Hepatocyte (in vitro differentiated cells): ENCODE measurements around the gene MPG. TPM values are rescaled to one million over a fixed set of nuclear protein-coding genes. Genes with fewer than 3 reads are reported as not detected.
A peak's percentile ranks its signal among the peaks of the same experiment; 100 is the strongest.

Experiments
- DNase-seq: peaks from one replicate; pipeline ENCODE4 v3.0.0-alpha.2; 2016; ENCODE audit warnings: low spot score
- H2AFZ ChIP-seq: fragments of 200-600 bp; sonication (generic); 2 replicates; pipeline ENCODE4 v1.6.0; 2016; ENCODE audit warnings: antibody characterized with exemption, mild to moderate bottlenecking
- H3K27ac ChIP-seq: fragments of 200-600 bp; sonication (generic); 2 replicates; pipeline ENCODE4 v1.5.1; 2016; ENCODE audit warnings: mild to moderate bottlenecking
- H3K27me3 ChIP-seq: fragments of 200-600 bp; sonication (generic); 2 replicates; pipeline ENCODE4 v1.6.1; 2016
- H3K36me3 ChIP-seq: fragments of 200-600 bp; sonication (generic); replicated peaks from 2 replicates; pipeline ENCODE4 v1.5.1; 2016; ENCODE audit warnings: low read depth; ENCODE audit not compliant: insufficient read depth
- H3K4me1 ChIP-seq: fragments of 200-600 bp; sonication (generic); 2 replicates; pipeline ENCODE4 v1.5.1; 2016; ENCODE audit warnings: mild to moderate bottlenecking, moderate library complexity; ENCODE audit not compliant: insufficient read depth
- H3K4me2 ChIP-seq: fragments of 200-600 bp; sonication (generic); 2 replicates; pipeline ENCODE4 v1.6.0; 2016
- H3K4me3 ChIP-seq: fragments of 200-600 bp; sonication (generic); 2 replicates; pipeline ENCODE4 v1.5.1; 2016; ENCODE audit warnings: mild to moderate bottlenecking
- H3K79me2 ChIP-seq: fragments of 200-600 bp; sonication (generic); 2 replicates; pipeline ENCODE4 v1.6.0; 2017; ENCODE audit warnings: mild to moderate bottlenecking
- H3K9me2 ChIP-seq: fragments of 200-600 bp; sonication (generic); replicated peaks from 2 replicates; pipeline ENCODE4 v1.6.0; 2017; ENCODE audit warnings: mild to moderate bottlenecking; ENCODE audit not compliant: insufficient read depth
- H3K9me3 ChIP-seq: fragments of 200-600 bp; sonication (generic); 2 replicates; pipeline ENCODE4 v1.5.1; 2016; ENCODE audit warnings: low read depth, mild to moderate bottlenecking
- H4K20me1 ChIP-seq: fragments of 200-600 bp; sonication (generic); 2 replicates; pipeline ENCODE4 v1.6.0; 2016; ENCODE audit warnings: mild to moderate bottlenecking; ENCODE audit not compliant: insufficient read depth, poor library complexity, severe bottlenecking
- CTCF ChIP-seq: fragments of 200-600 bp; sonication (generic); IDR thresholded peaks from 2 replicates; pipeline ENCODE4 v1.5.1; 2016; ENCODE audit warnings: antibody characterized with exemption, mild to moderate bottlenecking; ENCODE audit not compliant: poor library complexity
- EZH2 ChIP-seq: fragments of 200-600 bp; sonication (generic); IDR thresholded peaks from 2 replicates; pipeline ENCODE4 v1.6.1; 2016; ENCODE audit warnings: antibody characterized with exemption, mild to moderate bottlenecking, borderline replicate concordance
- EZH2phosphoT487 ChIP-seq: fragments of 200-600 bp; sonication (generic); IDR thresholded peaks from one replicate; pipeline ENCODE4 v1.6.1; 2018; ENCODE audit warnings: antibody characterized with exemption, mild to moderate bottlenecking, low read depth, moderate library complexity; ENCODE audit not compliant: unreplicated experiment, severe bottlenecking
- WGBS: methylation state at CpG from one replicate; pipeline ENCODE4 v1.1.6; 2016; ENCODE audit warnings: low lambda C conversion rate; ENCODE audit errors: missing lambda C conversion rate; 5-methylcytosine and 5-hydroxymethylcytosine counted together
- polyA plus RNA-seq: library from polyadenylated mRNA; unstranded; fragments of >200 nt; fragmentation: Nextera tagmentation; extraction: Ambion mirVana; gene quantifications from 2 replicates; pipeline ENCODE4 v1.2.1, GENCODE V29; 2016
- total RNA-seq: library from RNA; depleted of rRNA; stranded (reverse); fragments of >200 nt; gene quantifications from 2 replicates; pipeline ENCODE4 v1.2.3, GENCODE V29; 2014

The MPG gene
- total and polyA plus RNA-seq, 2 experiments from 2014 or later: 67.4 to 83.9 TPM

- no peak overlapping the region for H3K4me2 ChIP-seq
- no peak overlapping the region for H3K4me3 ChIP-seq
- no peak for DNase-seq
- H2AFZ ChIP-seq: no peak overlapping the region
- H3K9me2 ChIP-seq: no peaks in the 10 kb centered on the region
- TF ChIP-seq EZH2phosphoT487 (no peak), CTCF (no peak), EZH2 (no peak)
- peaks cover 50% of the 10 kb centered on the region for H4K20me1 ChIP-seq
- no peak overlapping the region for H3K27ac ChIP-seq
- WGBS: 94% methylated on average over 10 of the region's 10 CpGs
- H3K9me3 ChIP-seq: no peaks in the 10 kb centered on the region
- H3K27me3 ChIP-seq: no peaks in the 10 kb centered on the region
- H3K79me2 ChIP-seq: peaks cover 54% of the 10 kb centered on the region
- H3K36me3 ChIP-seq: no peaks in the 10 kb centered on the region
- peaks cover 26% of the 10 kb centered on the region for H3K4me1 ChIP-seq
Observed at GRCh38 chr16:67183-67791, 10.7 kb upstream of the MPG start.

- Histone ChIP-seq H3K9me3 (no peaks in the 10 kb centered on the region), H4K20me1 (peaks cover 50% of the 10 kb centered on the region), H3K4me1 (peaks cover 32% of the 10 kb centered on the region), H3K27ac (no peak overlapping the region), H3K4me3 (no peak overlapping the region), H2AFZ (no peak overlapping the region), H3K27me3 (no peaks in the 10 kb centered on the region), H3K4me2 (peak overlapping the region; percentile 20), H3K79me2 (peaks cover 54% of the 10 kb centered on the region), H3K36me3 (no peaks in the 10 kb centered on the region), H3K9me2 (no peaks in the 10 kb centered on the region)
- DNase-seq: no peak
- no peak for TF ChIP-seq CTCF
- TF ChIP-seq EZH2phosphoT487: no peak
- TF ChIP-seq EZH2: no peak
- 85% methylated on average over 24 of the region's 27 CpGs for WGBS
Observed at GRCh38 chr16:67884-68789, 9.9 kb upstream of the MPG start.

- no peak for TF ChIP-seq EZH2phosphoT487
- no peak for TF ChIP-seq EZH2
- TF ChIP-seq CTCF: no peak
- Histone ChIP-seq H3K4me1 (peaks cover 40% of the 10 kb centered on the region), H3K36me3 (no peaks in the 10 kb centered on the region), H3K4me3 (no peak overlapping the region), H3K9me3 (no peaks in the 10 kb centered on the region), H3K27me3 (no peaks in the 10 kb centered on the region), H4K20me1 (peaks cover 50% of the 10 kb centered on the region), H2AFZ (no peak overlapping the region), H3K27ac (no peak overlapping the region), H3K9me2 (no peaks in the 10 kb centered on the region), H3K4me2 (no peak overlapping the region), H3K79me2 (peaks cover 54% of the 10 kb centered on the region)
- DNase-seq: no peak
- WGBS: 81% methylated on average over 8 of the region's 8 CpGs
Observed at GRCh38 chr16:69181-69580, 8.8 kb upstream of the MPG start.
